OCI-LY1 (cell line): ENCODE data around the gene NRP2.

Experiments used
- H2AFZ ChIP-seq: fragments of 200-600 bp; sonication (generic), shearing (Covaris generic); 2 replicates; pipeline ENCODE4 v1.6.0; 2014; ENCODE audit warnings: antibody characterized with exemption, mild to moderate bottlenecking, low read length
- H3F3A ChIP-seq: fragments of 200-600 bp; sonication (generic), shearing (Covaris generic); 2 replicates; pipeline ENCODE4 v1.6.0; 2014; ENCODE audit warnings: mild to moderate bottlenecking, antibody characterized with exemption, low read length, moderate library complexity; ENCODE audit not compliant: insufficient read depth
- H3K27ac ChIP-seq: fragments of 200-600 bp; sonication (generic); 2 replicates; pipeline ENCODE4 v1.5.1; 2014; ENCODE audit warnings: low read length, mixed run types, mild to moderate bottlenecking, low read depth; ENCODE audit not compliant: poor library complexity, severe bottlenecking
- H3K27me3 ChIP-seq: fragments of 200-600 bp; sonication (generic); 2 replicates; pipeline ENCODE4 v1.6.0; 2014; ENCODE audit warnings: antibody characterized with exemption, mild to moderate bottlenecking, low read length, moderate library complexity; ENCODE audit not compliant: insufficient read depth
- H3K36me3 ChIP-seq: fragments of 200-600 bp; sonication (generic); 2 replicates; pipeline ENCODE4 v1.6.1; 2014; ENCODE audit warnings: mild to moderate bottlenecking, antibody characterized with exemption, low read length, moderate library complexity, mixed read lengths; ENCODE audit not compliant: insufficient read depth
- H3K4me1 ChIP-seq: fragments of 200-600 bp; sonication (generic); 2 replicates; pipeline ENCODE4 v1.5.1; 2014; ENCODE audit warnings: mild to moderate bottlenecking, low read length, moderate library complexity; ENCODE audit not compliant: insufficient read depth, severe bottlenecking
- H3K4me2 ChIP-seq: fragments of 200-600 bp; sonication (generic), shearing (Covaris generic); 2 replicates; pipeline ENCODE4 v1.6.1; 2014; ENCODE audit warnings: low read length
- H3K4me3 ChIP-seq: fragments of 200-600 bp; sonication (generic); 2 replicates; pipeline ENCODE4 v1.5.1; 2014; ENCODE audit warnings: low read length, low read depth, mild to moderate bottlenecking, mixed read lengths; ENCODE audit not compliant: poor library complexity, severe bottlenecking
- H3K79me2 ChIP-seq: fragments of 200-600 bp; shearing (Covaris generic); 2 replicates; pipeline ENCODE4 v1.6.1; 2016; ENCODE audit warnings: mixed run types, low read length, mixed read lengths; ENCODE audit not compliant: insufficient read depth
- H3K9ac ChIP-seq: fragments of 200-600 bp; sonication (generic), shearing (Covaris generic); 2 replicates; pipeline ENCODE4 v1.6.1; 2014; ENCODE audit warnings: mild to moderate bottlenecking, low read length, mixed read lengths
- H3K9me2 ChIP-seq: fragments of 200-600 bp; sonication (generic), shearing (Covaris generic); 2 replicates; pipeline ENCODE4 v1.6.1; 2014; ENCODE audit warnings: low read depth, mild to moderate bottlenecking, low read length, mixed read lengths
- H3K9me3 ChIP-seq: fragments of 200-600 bp; shearing (Covaris generic); 2 replicates; pipeline ENCODE4 v1.6.1; 2014; ENCODE audit warnings: low read length, mixed read lengths
- H4K20me1 ChIP-seq: fragments of 200-600 bp; sonication (generic), shearing (Covaris generic); 2 replicates; pipeline ENCODE4 v1.6.0; 2016; ENCODE audit warnings: mild to moderate bottlenecking, low read length; ENCODE audit not compliant: insufficient read depth
- CTCF ChIP-seq: fragments of 200-600 bp; sonication (generic), shearing (Covaris generic); IDR thresholded peaks from 2 replicates; pipeline ENCODE4 v1.5.1; 2017; ENCODE audit warnings: mild to moderate bottlenecking, antibody characterized with exemption, low read length, moderate library complexity, mixed read lengths
- EZH2 ChIP-seq: fragments of 200-600 bp; sonication (generic), shearing (Covaris generic); IDR thresholded peaks from 2 replicates; pipeline ENCODE4 v1.8.0; 2017; ENCODE audit warnings: borderline replicate concordance, mixed run types, mild to moderate bottlenecking, antibody characterized with exemption, low read length, moderate library complexity, mixed read lengths

Gene NRP2

GRCh38 chr2:205772983-205773382 is 90.7 kb downstream of the NRP2 start:
- no peak overlapping the region for H3K9ac ChIP-seq
- no peaks in the 10 kb centered on the region for H3K79me2 ChIP-seq
- H3K4me3 ChIP-seq, result no peak overlapping the region
- peaks cover 6% of the 10 kb centered on the region for H3K4me1 ChIP-seq
- H3F3A ChIP-seq, result no peaks in the 10 kb centered on the region
- no peaks in the 10 kb centered on the region for H3K9me2 ChIP-seq
- no peaks in the 10 kb centered on the region for H3K27me3 ChIP-seq
- no peaks in the 10 kb centered on the region for H3K9me3 ChIP-seq
- no peaks in the 10 kb centered on the region for H3K36me3 ChIP-seq
- TF ChIP-seq EZH2 (no peak), CTCF (no peak)
- H3K4me2 ChIP-seq, result no peak overlapping the region
- no peak overlapping the region for H3K27ac ChIP-seq
- no peak overlapping the region for H2AFZ ChIP-seq
- H4K20me1 ChIP-seq, result no peaks in the 10 kb centered on the region

GRCh38 chr2:205773989-205774388 is 91.7 kb downstream of the NRP2 start:
- Histone ChIP-seq H3K4me1 (peaks cover 6% of the 10 kb centered on the region), H2AFZ (no peak overlapping the region), H3K9me3 (no peaks in the 10 kb centered on the region), H3K4me2 (no peak overlapping the region), H3K27ac (no peak overlapping the region), H3F3A (no peaks in the 10 kb centered on the region), H3K4me3 (no peak overlapping the region), H3K36me3 (no peaks in the 10 kb centered on the region), H3K27me3 (no peaks in the 10 kb centered on the region), H3K79me2 (no peaks in the 10 kb centered on the region), H4K20me1 (no peaks in the 10 kb centered on the region), H3K9ac (no peak overlapping the region), H3K9me2 (no peaks in the 10 kb centered on the region)
- TF ChIP-seq EZH2 (no peak), CTCF (no peak)

- H3K79me2 ChIP-seq, result no peaks in the 10 kb centered on the region
- no peaks in the 10 kb centered on the region for H3F3A ChIP-seq
- H3K27ac ChIP-seq, result no peak overlapping the region
- H4K20me1 ChIP-seq, result no peaks in the 10 kb centered on the region
- no peaks in the 10 kb centered on the region for H3K9me3 ChIP-seq
- no peak for TF ChIP-seq CTCF
- no peak for TF ChIP-seq EZH2
- H2AFZ ChIP-seq, result no peak overlapping the region
- no peak overlapping the region for H3K4me2 ChIP-seq
- no peaks in the 10 kb centered on the region for H3K36me3 ChIP-seq
- no peaks in the 10 kb centered on the region for H3K27me3 ChIP-seq
- no peak overlapping the region for H3K9ac ChIP-seq
- no peak overlapping the region for H3K4me3 ChIP-seq
- no peaks in the 10 kb centered on the region for H3K9me2 ChIP-seq
- peaks cover 6% of the 10 kb centered on the region for H3K4me1 ChIP-seq
These were observed 93.0 kb downstream of the NRP2 start for GRCh38 chr2:205775097-205775877.
